Erythroblast (primary cell): ENCODE measurements around the gene CIPC.

Experiments used
- DNase-seq, 2 experiments: peaks; one replicate each; lab custom pipeline; 2025; lab: John Stamatoyannopoulos, UW
- GATA1 ChIP-seq: IDR thresholded peaks from 2 replicates; pipeline ENCODE4 v1.6.1; 2011; ENCODE audit warnings: low read depth, mild to moderate bottlenecking, control low read depth, low read length, moderate library complexity
- POLR2A ChIP-seq: IDR thresholded peaks from 2 replicates; pipeline ENCODE4 v1.6.1; 2011; ENCODE audit warnings: mild to moderate bottlenecking, low read length

Gene CIPC

GRCh38 chr14:77151918-77152588, 54.0 kb downstream of the CIPC start:
- no peak for TF ChIP-seq GATA1
- no peak for TF ChIP-seq POLR2A
- peak; percentile 16 to 27 for DNase-seq

- no peak for DNase-seq
- TF ChIP-seq GATA1 (no peak), POLR2A (no peak)
Observed at GRCh38 chr14:77153802-77154201, 55.7 kb downstream of the CIPC start.

- no peak for DNase-seq
- TF ChIP-seq POLR2A (no peak), GATA1 (no peak)
Observed at GRCh38 chr14:77154421-77154820, 56.4 kb downstream of the CIPC start.

- no peak for TF ChIP-seq POLR2A
- TF ChIP-seq GATA1, result no peak
- no peak for DNase-seq
Observed at GRCh38 chr14:77155083-77155482, 57.0 kb downstream of the CIPC start.

GRCh38 chr14:77157740-77158139, 59.7 kb downstream of the CIPC start:
- no peak for TF ChIP-seq POLR2A
- TF ChIP-seq GATA1, result no peak
- no peak for DNase-seq

- no peak for TF ChIP-seq POLR2A
- TF ChIP-seq GATA1, result no peak
- DNase-seq, result peak in 1 of 2 experiments; percentile 25
Observed at GRCh38 chr14:77158175-77158881, 60.3 kb downstream of the CIPC start.

GRCh38 chr14:77158882-77159255, 60.8 kb downstream of the CIPC start:
- DNase-seq, result no peak
- TF ChIP-seq POLR2A (no peak), GATA1 (no peak)

GRCh38 chr14:77161011-77161410, 63.0 kb downstream of the CIPC start:
- TF ChIP-seq GATA1, result no peak
- no peak for TF ChIP-seq POLR2A

More at GRCh38 chr14:77161011-77161410, 63.0 kb downstream of the CIPC start:
- DNase-seq, result no peak
